Stimulated activated CD8-positive, alpha-beta memory T cell treated with anti-CD3 and anti-CD28 coated beads, Interleukin-15, amount 100 ng/mL, for 4 hours (primary cell): ENCODE results near the gene PXT1.
"Not testable (repeated sequence)": the region's sequence is repeated elsewhere in the genome, so short reads cannot be mapped to it uniquely, and the experiment has no call there.

ENCODE experiments used
- DNase-seq, 2 donors: peaks; one replicate each; pipeline ENCODE4 v3.0.0-alpha.2; 2020; ENCODE audit warnings: low read depth in 2 of 2

PXT1 gene

GRCh38 chr6:36442671-36443470 is at the start of gene PXT1, which contains the start of gene KCTD20:
PXT1 (minus strand) TSS chr6:36442854; CDS start chr6:36426082, 16,772 bp downstream.
KCTD20 (plus strand) TSS chr6:36443000; CDS start chr6:36470098, 27,098 bp downstream.
- peak; percentile 65 to 75 for DNase-seq

GRCh38 chr6:36492092-36492491 is 49.4 kb upstream of the PXT1 start:
- no peak for DNase-seq

GRCh38 chr6:36491378-36491965 is 48.8 kb upstream of the PXT1 start:
- no peak for DNase-seq

- no peak for DNase-seq
These were observed 46.8 kb upstream of the PXT1 start for GRCh38 chr6:36489426-36489825.

GRCh38 chr6:36488221-36488620 is 45.6 kb upstream of the PXT1 start:
- no peak for DNase-seq

- no peak for DNase-seq
These were observed 45.0 kb upstream of the PXT1 start for GRCh38 chr6:36487698-36488097.

- no peak for DNase-seq
These were observed 42.1 kb upstream of the PXT1 start for GRCh38 chr6:36484736-36485135.

GRCh38 chr6:36483326-36483725 is 40.7 kb upstream of the PXT1 start:
- not testable (repeated sequence) for DNase-seq

- DNase-seq = no peak
These were observed 36.6 kb upstream of the PXT1 start for GRCh38 chr6:36479256-36479655.

- no peak for DNase-seq
These were observed 35.4 kb upstream of the PXT1 start for GRCh38 chr6:36478051-36478526.

GRCh38 chr6:36469946-36470345 is 27.3 kb upstream of the PXT1 start:
- no peak for DNase-seq

GRCh38 chr6:36469148-36469661 is 26.6 kb upstream of the PXT1 start:
- no peak for DNase-seq

- no peak for DNase-seq
These were observed 25.0 kb upstream of the PXT1 start for GRCh38 chr6:36467625-36468024.

- no peak for DNase-seq
These were observed 21.6 kb upstream of the PXT1 start for GRCh38 chr6:36464233-36464632.

GRCh38 chr6:36463676-36464075 is 21.0 kb upstream of the PXT1 start:
- DNase-seq = no peak

- no peak for DNase-seq
These were observed 19.0 kb upstream of the PXT1 start for GRCh38 chr6:36461646-36462045.

GRCh38 chr6:36460916-36461315 is 18.3 kb upstream of the PXT1 start:
- DNase-seq = no peak

GRCh38 chr6:36459501-36459900 is 16.8 kb upstream of the PXT1 start:
- DNase-seq = no peak

GRCh38 chr6:36455486-36456027 is 12.9 kb upstream of the PXT1 start:
- no peak for DNase-seq

- DNase-seq = not testable (repeated sequence)
These were observed 10.2 kb upstream of the PXT1 start for GRCh38 chr6:36452897-36453296.

- not testable (repeated sequence) for DNase-seq
These were observed 6.5 kb upstream of the PXT1 start for GRCh38 chr6:36449173-36449572.

GRCh38 chr6:36445621-36446020 is 3.0 kb upstream of the PXT1 start:
- no peak for DNase-seq

GRCh38 chr6:36444470-36444869 is 1.8 kb upstream of the PXT1 start:
- DNase-seq = no peak
